Gastroesophageal sphincter (tissue), 3 donors: Measurements from ENCODE around the gene CFAP58.

Experiments used
- EP300 ChIP-seq: sonication (generic); formaldehyde crosslinking; IDR thresholded peaks from one replicate; pipeline ENCODE4 v1.6.1; 2017; ENCODE audit warnings: antibody characterized with exemption, mild to moderate bottlenecking
- POLR2A ChIP-seq, 2 donors: fragments of 450-650 bp; IDR thresholded peaks; one replicate each; pipeline ENCODE4 v1.6.1; 2017; ENCODE audit warnings: antibody characterized with exemption in 2 of 2, mild to moderate bottlenecking in 2 of 2, moderate library complexity in 1 of 2
- TF ChIP-seq, protein P1 (sequence below), 4 experiments: fragments of 200-600 bp in 2 of 4; fragments of 450-650 bp in 2 of 4; sonication (generic) in 1 of 4; IDR thresholded peaks; one replicate each; pipeline ENCODE4 v1.5.1; 2017 to 2019; ENCODE audit warnings: antibody characterized with exemption in 4 of 4, mild to moderate bottlenecking in 2 of 4, moderate library complexity in 2 of 4

DNA sequence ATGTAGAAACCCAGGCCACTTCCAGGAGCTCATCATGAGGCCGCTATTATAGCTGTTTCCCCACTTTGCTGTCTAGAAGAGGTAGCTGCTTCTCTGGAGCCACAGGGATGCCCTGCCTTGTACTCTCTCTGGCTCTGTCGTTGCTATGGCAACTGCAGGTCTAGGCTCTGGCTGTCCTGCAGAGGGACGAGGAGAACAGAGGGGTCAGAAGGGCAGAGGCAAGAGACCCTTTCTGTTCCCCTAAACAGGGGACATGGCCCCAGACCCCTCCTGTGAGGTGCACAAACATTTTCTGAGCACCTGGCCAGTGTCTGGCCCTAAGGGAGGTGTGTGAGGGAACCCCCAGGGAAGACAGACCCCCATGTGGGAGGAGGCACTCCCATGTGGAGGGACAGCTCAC is 46.7 kb upstream of the CFAP58 start:
- TF ChIP-seq EP300: no peak
- TF ChIP-seq POLR2A (IDR thresholded peaks at IDR 0.05): no peak
- TF ChIP-seq, protein P1, sequence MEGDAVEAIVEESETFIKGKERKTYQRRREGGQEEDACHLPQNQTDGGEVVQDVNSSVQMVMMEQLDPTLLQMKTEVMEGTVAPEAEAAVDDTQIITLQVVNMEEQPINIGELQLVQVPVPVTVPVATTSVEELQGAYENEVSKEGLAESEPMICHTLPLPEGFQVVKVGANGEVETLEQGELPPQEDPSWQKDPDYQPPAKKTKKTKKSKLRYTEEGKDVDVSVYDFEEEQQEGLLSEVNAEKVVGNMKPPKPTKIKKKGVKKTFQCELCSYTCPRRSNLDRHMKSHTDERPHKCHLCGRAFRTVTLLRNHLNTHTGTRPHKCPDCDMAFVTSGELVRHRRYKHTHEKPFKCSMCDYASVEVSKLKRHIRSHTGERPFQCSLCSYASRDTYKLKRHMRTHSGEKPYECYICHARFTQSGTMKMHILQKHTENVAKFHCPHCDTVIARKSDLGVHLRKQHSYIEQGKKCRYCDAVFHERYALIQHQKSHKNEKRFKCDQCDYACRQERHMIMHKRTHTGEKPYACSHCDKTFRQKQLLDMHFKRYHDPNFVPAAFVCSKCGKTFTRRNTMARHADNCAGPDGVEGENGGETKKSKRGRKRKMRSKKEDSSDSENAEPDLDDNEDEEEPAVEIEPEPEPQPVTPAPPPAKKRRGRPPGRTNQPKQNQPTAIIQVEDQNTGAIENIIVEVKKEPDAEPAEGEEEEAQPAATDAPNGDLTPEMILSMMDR (IDR thresholded peaks at IDR 0.05): no peak
